ENCODE results near the gene CEMIP. TPM values are rescaled to one million over a fixed set of nuclear protein-coding genes. Genes with fewer than 3 reads are reported as not detected.
A peak's percentile ranks its signal among the peaks of the same experiment; 100 is the strongest.

Gene CEMIP
- polyA plus RNA-seq, 1 of the 3 experiments (the other 2 are of a cell fraction): 27.8 TPM

DNA sequence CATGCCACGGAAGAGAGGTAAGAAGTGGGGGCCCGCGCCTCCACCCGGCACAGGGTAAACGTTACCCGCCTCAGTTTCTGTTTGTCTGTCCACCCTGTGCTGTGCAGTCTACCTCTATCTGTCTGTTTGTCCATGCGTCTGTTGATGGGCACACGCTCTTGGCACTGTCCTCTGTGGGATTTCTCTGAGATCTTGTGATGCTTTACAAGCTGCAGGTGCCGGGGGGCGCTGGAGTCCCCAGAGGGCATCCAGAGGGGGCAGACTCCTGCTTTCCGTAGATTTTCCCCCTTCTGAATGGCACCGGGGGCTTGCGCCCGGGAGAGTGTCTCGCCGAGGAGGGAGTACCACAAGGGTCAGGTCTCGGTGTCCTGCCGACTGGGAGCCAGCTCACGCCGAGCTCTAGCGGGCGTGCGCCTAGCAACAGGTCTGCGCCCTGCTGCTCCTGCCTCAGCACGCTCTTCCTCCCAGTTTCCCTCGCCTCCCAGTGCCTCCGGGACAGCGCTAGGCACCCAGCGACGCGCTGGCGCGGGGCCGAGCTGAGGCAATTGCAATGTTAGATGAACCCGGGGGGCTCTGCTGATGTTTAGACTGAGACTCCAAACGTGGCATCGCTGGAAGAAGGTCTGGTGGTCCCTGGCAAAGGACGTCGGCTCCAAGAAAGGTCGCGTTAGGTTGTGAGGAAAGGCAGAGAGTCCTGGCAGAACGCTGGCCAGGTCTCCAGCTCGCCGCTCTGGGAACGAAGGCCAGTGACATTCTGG is 667 bp downstream of the CEMIP start:
- H3K4me2 ChIP-seq: peak overlapping the region; percentile 98
- H3K9ac ChIP-seq: no peak overlapping the region
- POLR2A ChIA-PET: no interaction called here
- H3K36me3 ChIP-seq (replicated peaks in 1 of 2; ENCODE audit: control insufficient read depth in 1 of 2, insufficient read depth in 2 of 2, low read length in 1 of 2): peaks cover 0 to 10% of the 10 kb centered on the region in 2 experiments
- WGBS (ENCODE audit: low lambda C conversion rate): 5% methylated on average over 24 of the region's 45 CpGs
- H3K27ac ChIP-seq (ENCODE audit: low read depth in 2 of 2, low read length in 1 of 2): no peak overlapping the region
- H3K79me2 ChIP-seq (ENCODE audit: insufficient read depth): no peaks in the 10 kb centered on the region
- H3F3A ChIP-seq (replicated peaks; ENCODE audit: insufficient read depth): peaks cover 6% of the 10 kb centered on the region
- CTCF ChIA-PET: interaction anchor here (0.6 to 9.4 kb wide), 88 partner anchors 8 to 486 kb away, joined by 3 to 253 read pairs (median 4); partner anchors contain the start of gene ABHD17C
- no peaks in the 10 kb centered on the region for H3K9me2 ChIP-seq
- peak; percentile 74 for DNase-seq
- no peaks in the 10 kb centered on the region for H4K20me1 ChIP-seq (ENCODE audit: insufficient read depth)
- H3K4me1 ChIP-seq (ENCODE audit: control insufficient read depth in 1 of 2, insufficient read depth in 2 of 2, low read depth in 1 of 2, low read length in 1 of 2): peaks cover 0 to 27% of the 10 kb centered on the region in 2 experiments; a peak in 3 of 4 replicates
- TF ChIP-seq REST (IDR thresholded peaks at IDR 0.05; ENCODE audit: low read depth, low read length) (peak; percentile 77; the same call in 1 of the 2 replicates), NRF1 (IDR thresholded peaks at IDR 0.05; ENCODE audit: low read depth, low read length) (no peak)
- H3K4me3 ChIP-seq (ENCODE audit: low read depth in 2 of 2, low read length in 1 of 2): peak overlapping the region; percentile 62 to 76
- peak overlapping the region; percentile 60; the same call in 1 of the 2 replicates for H2AFZ ChIP-seq (ENCODE audit: low read depth)
- H3K9me3 ChIP-seq: no peaks in the 10 kb centered on the region
- no peaks in the 10 kb centered on the region for H3K27me3 ChIP-seq (ENCODE audit: insufficient read depth)

DNA sequence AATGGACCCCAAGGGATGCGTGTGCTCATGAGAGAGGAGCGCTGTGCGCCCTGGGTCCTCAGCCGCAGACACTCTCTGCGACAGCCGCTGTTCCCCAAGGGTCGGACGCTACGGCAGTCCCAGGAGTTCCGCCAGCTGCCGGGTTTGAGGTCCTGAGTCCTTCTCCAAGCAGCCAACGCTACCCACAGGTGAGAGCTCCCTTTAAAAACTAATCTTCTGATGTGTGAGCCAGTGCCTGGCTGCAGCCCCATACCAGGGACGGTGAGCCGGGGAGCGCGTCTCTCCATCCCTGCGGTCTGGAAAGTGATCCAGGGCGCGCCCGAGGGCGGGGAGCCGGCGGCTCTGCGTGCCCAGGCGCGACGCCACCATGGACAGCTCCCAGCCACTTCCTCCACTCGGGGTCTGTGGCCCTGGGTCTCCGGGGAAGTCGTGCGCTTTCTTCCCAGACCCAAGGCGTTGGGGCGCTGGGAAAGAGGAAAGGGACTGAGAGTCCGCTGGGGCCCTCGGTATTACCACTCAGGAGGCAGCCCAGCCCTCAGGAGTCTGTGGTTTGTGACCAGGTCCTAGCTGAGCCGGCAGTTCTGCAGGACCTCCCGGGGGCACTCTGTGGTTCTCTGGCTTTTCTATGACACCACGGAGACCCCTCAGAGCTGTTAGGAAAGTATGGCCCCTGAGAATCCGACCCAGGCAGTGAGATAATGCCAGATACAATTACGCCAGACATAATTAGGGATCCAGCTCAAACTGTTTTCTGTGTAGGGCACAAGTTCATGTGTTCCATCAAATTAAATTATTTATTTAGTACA is 1.4 kb downstream of the CEMIP start:
- POLR2A ChIA-PET: no interaction called here
- Histone ChIP-seq H3F3A (replicated peaks; ENCODE audit: insufficient read depth) (peaks cover 6% of the 10 kb centered on the region), H3K79me2 (ENCODE audit: insufficient read depth) (no peaks in the 10 kb centered on the region), H3K4me3 (ENCODE audit: low read depth in 2 of 2, low read length in 1 of 2) (peak overlapping the region; percentile 62 to 76), H3K27ac (ENCODE audit: low read depth in 2 of 2, low read length in 1 of 2) (no peak overlapping the region), H3K36me3 (replicated peaks in 1 of 2; ENCODE audit: control insufficient read depth in 1 of 2, insufficient read depth in 2 of 2, low read length in 1 of 2) (peaks cover 0 to 14% of the 10 kb centered on the region in 2 experiments), H3K9me3 (no peaks in the 10 kb centered on the region), H3K27me3 (ENCODE audit: insufficient read depth) (no peaks in the 10 kb centered on the region), H3K9me2 (no peaks in the 10 kb centered on the region), H3K9ac (no peak overlapping the region), H3K4me1 (ENCODE audit: control insufficient read depth in 1 of 2, insufficient read depth in 2 of 2, low read depth in 1 of 2, low read length in 1 of 2) (peaks cover 0 to 27% of the 10 kb centered on the region in 2 experiments; a peak in 3 of 4 replicates), H3K4me2 (peak overlapping the region; percentile 98), H2AFZ (ENCODE audit: low read depth) (no peak overlapping the region), H4K20me1 (ENCODE audit: insufficient read depth) (no peaks in the 10 kb centered on the region)
- peak; percentile 64 for DNase-seq
- 11% methylated on average over 14 of the region's 40 CpGs for WGBS (ENCODE audit: low lambda C conversion rate)
- CTCF ChIA-PET: interaction anchor here (0.7 to 9.4 kb wide), 28 partner anchors 9 to 486 kb away, joined by 3 to 253 read pairs (median 6); partner anchors contain the start of gene ABHD17C
- TF ChIP-seq REST (IDR thresholded peaks at IDR 0.05; ENCODE audit: low read depth, low read length): peak; percentile 99
- no peak for TF ChIP-seq FOSL2 (IDR thresholded peaks at IDR 0.05; ENCODE audit: borderline replicate concordance, low read depth)
- no peak for TF ChIP-seq RCOR1 (IDR thresholded peaks at IDR 0.05; ENCODE audit: low read length)
- no peak for TF ChIP-seq RXRA (IDR thresholded peaks at IDR 0.05; ENCODE audit: borderline replicate concordance, low read depth)
- peak; percentile 70 for TF ChIP-seq MAX (IDR thresholded peaks at IDR 0.05; ENCODE audit: low read depth)
- TF ChIP-seq GABPA (IDR thresholded peaks at IDR 0.05; ENCODE audit: low read depth): peak; percentile 66
- no peak for TF ChIP-seq NFIC (IDR thresholded peaks at IDR 0.05; ENCODE audit: borderline replicate concordance)
- TF ChIP-seq, protein P1, sequence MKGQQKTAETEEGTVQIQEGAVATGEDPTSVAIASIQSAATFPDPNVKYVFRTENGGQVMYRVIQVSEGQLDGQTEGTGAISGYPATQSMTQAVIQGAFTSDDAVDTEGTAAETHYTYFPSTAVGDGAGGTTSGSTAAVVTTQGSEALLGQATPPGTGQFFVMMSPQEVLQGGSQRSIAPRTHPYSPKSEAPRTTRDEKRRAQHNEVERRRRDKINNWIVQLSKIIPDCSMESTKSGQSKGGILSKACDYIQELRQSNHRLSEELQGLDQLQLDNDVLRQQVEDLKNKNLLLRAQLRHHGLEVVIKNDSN (IDR thresholded peaks at IDR 0.05; ENCODE audit: borderline replicate concordance, low read depth): no peak
- peak; percentile 89; the same call in 1 of the 2 replicates for TF ChIP-seq SIN3A (IDR thresholded peaks at IDR 0.05; ENCODE audit: borderline replicate concordance, low read depth, low read length)
- TF ChIP-seq, protein P2, sequence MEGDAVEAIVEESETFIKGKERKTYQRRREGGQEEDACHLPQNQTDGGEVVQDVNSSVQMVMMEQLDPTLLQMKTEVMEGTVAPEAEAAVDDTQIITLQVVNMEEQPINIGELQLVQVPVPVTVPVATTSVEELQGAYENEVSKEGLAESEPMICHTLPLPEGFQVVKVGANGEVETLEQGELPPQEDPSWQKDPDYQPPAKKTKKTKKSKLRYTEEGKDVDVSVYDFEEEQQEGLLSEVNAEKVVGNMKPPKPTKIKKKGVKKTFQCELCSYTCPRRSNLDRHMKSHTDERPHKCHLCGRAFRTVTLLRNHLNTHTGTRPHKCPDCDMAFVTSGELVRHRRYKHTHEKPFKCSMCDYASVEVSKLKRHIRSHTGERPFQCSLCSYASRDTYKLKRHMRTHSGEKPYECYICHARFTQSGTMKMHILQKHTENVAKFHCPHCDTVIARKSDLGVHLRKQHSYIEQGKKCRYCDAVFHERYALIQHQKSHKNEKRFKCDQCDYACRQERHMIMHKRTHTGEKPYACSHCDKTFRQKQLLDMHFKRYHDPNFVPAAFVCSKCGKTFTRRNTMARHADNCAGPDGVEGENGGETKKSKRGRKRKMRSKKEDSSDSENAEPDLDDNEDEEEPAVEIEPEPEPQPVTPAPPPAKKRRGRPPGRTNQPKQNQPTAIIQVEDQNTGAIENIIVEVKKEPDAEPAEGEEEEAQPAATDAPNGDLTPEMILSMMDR (IDR thresholded peaks at IDR 0.05): no peak
